Ramos (cell line): ENCODE results near the gene CDK7.

Experiments
- in situ Hi-C: fragments of 300-500 bp; cut with MboI; formaldehyde crosslinking; loops from one replicate; pipeline ENCODE4 v1.14.3; 2022; ENCODE audit warnings: low sequenced_read_pairs; ENCODE audit not compliant: unreplicated experiment

CDK7 gene

GRCh38 chr5:69285448-69286116 is 50.9 kb downstream of the CDK7 start:
- in situ Hi-C loops: no loop called here

GRCh38 chr5:69288069-69288468 is 53.4 kb downstream of the CDK7 start:
- in situ Hi-C loops: no loop called here

- in situ Hi-C loops: no loop called here
Measured at GRCh38 chr5:69288688-69289087, 54.0 kb downstream of the CDK7 start.

- in situ Hi-C loops: no loop called here
Measured at GRCh38 chr5:69292306-69292705, 57.6 kb downstream of the CDK7 start.

GRCh38 chr5:69293882-69294281 is 59.2 kb downstream of the CDK7 start:
- in situ Hi-C loops: no loop called here

- in situ Hi-C loops: no loop called here
Measured at GRCh38 chr5:69295088-69295754, 60.5 kb downstream of the CDK7 start.

GRCh38 chr5:69299625-69300024 is 64.9 kb downstream of the CDK7 start:
- in situ Hi-C loops: no loop called here

GRCh38 chr5:69300537-69301203 is 66.0 kb downstream of the CDK7 start:
- in situ Hi-C loops: no loop called here

GRCh38 chr5:69305512-69305911 is 70.8 kb downstream of the CDK7 start:
- in situ Hi-C loops: no loop called here

- in situ Hi-C loops: no loop called here
Measured at GRCh38 chr5:69308046-69308553, 73.4 kb downstream of the CDK7 start.

- in situ Hi-C loops: no loop called here
Measured at GRCh38 chr5:69309380-69309779, 74.7 kb downstream of the CDK7 start.

GRCh38 chr5:69312459-69313160 is 77.9 kb downstream of the CDK7 start:
- in situ Hi-C loops: no loop called here

- in situ Hi-C loops: no loop called here
Measured at GRCh38 chr5:69313428-69313827, 78.7 kb downstream of the CDK7 start.

- in situ Hi-C loops: no loop called here
Measured at GRCh38 chr5:69315972-69316371, 81.3 kb downstream of the CDK7 start.

GRCh38 chr5:69317391-69317790 is 82.7 kb downstream of the CDK7 start:
- in situ Hi-C loops: no loop called here

GRCh38 chr5:69326365-69326764 is 91.7 kb downstream of the CDK7 start:
- in situ Hi-C loops: no loop called here
